Fibroblast of the conjunctiva (primary cell): ENCODE results near the gene TCP11X2.
"Not testable (repeated sequence)": the region's sequence is repeated elsewhere in the genome, so short reads cannot be mapped to it uniquely, and the experiment has no call there.

Experiments
- DNase-seq: peaks from one replicate; pipeline ENCODE4 v3.0.0-alpha.2; 2010; ENCODE audit warnings: low read depth

TCP11X2 gene

DNA sequence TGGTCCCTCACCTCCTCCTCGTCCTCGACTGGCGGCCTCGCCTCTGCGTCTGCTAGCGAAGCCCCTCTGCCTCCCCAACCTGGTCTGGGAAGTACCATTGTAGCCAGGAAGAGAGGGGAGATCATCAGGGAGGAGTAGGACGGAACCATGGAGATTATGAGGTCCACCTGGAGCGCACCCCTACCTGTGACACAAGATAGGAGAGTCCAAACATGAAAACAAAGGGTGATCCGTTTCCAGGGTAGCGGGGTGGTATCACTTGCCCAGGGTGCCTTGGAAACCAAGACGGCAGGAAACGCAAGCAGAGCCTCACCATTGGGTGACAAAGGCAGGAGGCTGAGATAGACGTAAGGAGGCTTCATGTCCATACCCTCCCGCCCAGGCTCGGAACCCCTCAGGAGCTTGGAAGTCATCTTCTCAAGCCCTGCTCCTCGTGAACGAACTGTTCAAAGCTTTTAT is at the start of gene TCP11X2:
Gene TCP11X2, minus strand, starts transcription at position 51 of the 459 bp plus-strand sequence.
- DNase-seq, result not testable (repeated sequence)

DNA sequence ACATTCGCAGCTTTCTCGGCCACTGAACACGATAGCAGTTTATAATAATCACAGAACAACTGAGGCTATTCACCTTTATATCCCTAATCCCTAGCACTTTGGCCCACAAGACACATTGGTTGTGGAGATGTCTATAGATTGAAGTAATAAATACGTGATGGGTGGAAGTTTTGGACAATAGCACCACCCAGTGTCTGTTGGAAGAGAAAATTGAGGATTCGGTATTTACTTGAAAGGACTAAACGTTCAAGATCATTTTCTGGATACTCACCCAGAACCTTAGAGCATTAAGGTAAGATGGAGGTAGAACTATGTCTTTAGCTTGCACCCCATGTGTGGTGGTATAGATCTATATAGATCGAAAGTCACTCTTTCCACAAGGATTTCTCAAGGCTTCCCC is 45.7 kb upstream of the TCP11X2 start:
- DNase-seq, result peak; percentile 2

DNA sequence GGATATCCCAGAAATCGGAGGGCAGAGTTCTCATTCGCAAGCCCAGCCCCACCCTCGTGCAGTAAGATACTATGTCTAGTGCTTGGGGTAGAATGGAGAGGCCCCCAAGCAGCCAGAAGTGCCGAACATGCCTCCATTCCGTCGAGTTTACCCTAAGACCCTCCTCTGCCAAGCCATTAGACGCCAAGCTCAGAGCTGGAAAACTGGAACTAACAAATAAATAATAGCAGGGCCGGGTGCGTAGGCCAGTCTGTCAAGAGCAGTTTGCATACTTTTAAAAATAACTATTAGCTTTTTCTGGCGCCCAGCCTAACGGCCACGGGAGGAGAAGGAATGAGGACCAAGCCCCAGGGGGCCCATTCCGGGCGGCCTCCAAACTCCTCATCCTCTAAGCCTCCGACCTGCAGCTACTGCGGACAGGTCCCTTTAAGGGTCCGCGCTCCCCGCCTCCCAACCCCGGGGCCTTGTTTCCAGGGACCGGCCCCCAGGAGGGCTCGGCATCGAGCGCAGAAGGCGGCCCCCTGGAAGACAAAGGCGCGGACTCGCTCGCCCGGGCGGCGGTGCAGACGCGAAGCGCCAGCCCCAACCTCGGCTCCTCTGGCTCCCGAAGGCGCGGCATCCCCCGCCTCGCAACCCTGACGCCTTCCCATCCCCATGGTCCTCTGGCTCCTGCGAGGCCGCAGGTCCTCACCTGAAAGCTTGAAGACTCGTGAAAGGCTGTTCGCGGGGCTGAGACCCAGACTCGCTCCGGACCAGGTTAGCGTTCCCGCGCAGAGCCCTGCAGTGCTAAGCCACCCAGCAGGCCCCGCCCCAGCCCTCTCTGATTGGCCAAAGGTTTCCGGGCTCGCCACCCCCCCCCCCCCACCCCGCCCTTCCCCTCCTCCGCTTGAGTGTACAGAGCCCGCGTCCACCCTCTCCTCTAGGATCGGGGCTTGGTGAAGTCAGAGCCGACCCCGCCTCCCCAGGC is 44.6 kb upstream of the TCP11X2 start, which contains the start of gene TMSB15A:
Gene TMSB15A, minus strand, starts transcription at position 765 of the 967 bp plus-strand sequence.
- DNase-seq, result peak; percentile 0

DNA sequence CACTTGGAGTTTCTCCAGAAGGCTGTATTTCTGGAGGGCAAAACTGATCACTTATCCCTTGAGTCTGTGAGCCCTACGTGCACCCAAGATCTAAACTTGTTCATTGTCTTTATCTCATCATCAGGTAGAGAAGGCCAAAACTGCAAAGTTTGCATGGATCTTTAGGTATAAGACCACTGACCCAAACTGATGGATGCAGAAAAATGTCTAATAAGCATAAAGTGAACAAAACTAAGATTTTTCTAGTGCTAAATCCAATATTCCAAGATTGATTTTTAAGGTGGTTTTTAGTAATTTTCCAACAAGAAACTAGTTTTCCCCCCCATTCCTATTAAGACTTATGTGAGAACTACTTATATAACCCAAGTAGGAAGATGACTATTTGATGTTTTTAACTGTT is 42.9 kb upstream of the TCP11X2 start:
- no peak for DNase-seq

DNA sequence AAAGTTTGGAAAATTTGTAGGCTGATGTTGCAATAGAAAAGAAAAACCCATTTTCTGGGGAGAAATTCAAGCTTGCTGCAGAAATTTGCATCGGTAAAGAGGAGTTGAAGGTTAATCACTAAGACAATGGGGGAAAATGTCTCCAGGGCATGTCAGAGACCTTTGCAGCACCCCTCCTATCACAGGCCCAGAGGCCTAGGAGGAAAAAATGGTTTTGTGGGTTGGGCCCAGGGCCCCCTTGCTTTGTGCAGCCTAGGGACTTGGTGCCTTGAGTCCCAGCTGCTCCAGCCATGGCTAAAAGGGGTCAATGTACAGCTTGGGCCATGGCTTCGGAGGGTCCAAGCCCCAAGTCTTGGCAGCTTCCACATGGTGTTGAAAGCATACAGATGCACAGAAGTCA is 27.1 kb upstream of the TCP11X2 start:
- no peak for DNase-seq

DNA sequence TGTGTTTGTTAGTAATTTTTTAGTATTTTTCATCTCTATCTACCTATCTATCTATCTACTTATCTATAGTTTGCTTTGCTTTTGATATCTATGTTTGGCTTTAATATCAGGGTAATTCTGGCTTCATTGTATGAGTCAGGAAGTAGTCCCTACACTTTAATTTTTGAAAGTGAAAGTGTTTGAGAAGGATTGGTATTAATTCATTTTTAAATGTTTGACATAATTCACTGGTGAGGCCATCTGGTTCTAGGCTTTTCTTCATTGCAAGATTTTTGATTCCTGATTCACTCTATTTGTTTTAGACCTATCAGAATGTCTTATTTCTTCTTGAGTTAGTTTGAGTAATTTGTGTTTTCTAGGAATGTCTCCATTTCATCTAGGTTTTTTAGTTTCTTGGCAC is 20.2 kb upstream of the TCP11X2 start:
- no peak for DNase-seq

DNA sequence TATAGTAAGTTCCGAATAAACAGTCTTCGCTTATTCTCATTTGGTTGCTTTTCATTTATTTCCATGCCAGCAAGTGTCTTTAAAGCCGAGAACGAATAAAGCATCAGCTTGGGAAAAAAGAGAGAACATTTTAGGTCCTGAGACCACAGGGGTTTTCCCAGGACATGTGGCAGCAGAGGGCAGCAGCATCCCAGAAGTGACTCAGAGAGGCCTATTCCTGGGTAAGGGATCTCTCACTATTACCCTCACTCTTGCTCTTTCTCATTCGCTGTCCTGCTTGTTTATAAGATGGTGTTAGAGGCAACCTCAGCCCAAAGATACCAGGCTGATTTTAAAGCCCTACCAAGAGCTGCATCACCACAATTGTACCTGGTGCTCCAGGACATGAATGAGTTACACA is 7.2 kb upstream of the TCP11X2 start:
- DNase-seq, result not testable (repeated sequence)

DNA sequence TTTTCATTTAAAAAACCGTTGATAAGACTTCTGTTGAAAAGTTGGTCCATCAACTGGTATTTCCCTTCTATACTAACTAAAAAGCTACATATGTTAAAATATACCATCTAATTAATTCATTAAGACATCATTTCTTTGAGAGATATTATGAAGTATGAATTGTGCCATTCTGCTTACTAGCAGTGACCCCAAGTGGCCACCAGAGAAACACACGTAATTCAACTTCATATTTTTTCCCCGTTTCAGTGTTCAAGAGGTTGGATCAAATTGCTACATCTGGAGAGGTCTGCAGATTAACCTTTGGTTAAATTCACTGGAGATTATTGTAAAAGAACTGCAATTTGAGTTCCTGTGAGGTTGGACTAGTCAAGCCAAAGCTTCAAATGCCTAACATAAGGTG is 1.4 kb downstream of the TCP11X2 start:
- not testable (repeated sequence) for DNase-seq

DNA sequence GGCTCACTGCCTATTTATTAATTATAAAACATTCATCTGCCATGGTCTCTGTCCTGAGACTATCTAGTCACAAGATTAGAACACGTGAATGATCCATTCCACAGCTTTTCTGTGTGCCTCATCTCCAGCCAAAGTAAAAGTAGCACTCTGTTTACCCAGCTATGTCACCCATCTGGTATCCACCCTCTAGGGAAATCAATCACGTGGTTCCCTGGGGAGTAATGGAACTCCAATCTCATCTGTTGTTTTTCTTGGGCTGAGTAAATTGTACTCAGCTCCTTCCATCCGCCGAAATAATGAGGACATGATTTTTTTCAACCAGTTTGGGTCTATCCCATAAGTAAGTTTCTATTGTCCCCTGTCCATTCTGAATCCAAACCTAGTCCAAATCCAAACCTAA is 13.0 kb downstream of the TCP11X2 start:
- DNase-seq, result not testable (repeated sequence)

DNA sequence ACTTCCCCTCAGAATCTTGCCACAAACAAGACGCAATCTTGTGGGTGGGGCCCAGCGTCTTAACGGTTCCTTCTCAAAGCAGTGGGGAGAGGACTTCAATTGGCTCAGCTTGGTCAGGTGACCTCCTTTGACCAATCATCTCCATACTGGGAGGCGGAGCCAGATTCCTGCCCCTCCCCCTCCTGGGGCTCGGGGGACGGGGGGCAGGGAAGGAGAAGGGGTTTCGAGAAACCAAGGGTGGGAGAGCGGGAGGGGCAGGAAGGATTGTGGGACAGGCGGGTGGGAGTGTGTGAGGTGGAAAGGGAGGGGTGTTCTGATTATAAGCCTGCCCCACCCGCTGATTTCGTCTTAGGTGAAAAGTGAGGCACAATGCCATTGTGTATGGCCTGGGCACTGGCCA is 31.7 kb downstream of the TCP11X2 start, which contains the start of gene NXF2B:
Gene NXF2B, minus strand, starts transcription at position 101 of the 400 bp plus-strand sequence. CDS start 59,972 bp downstream, outside the sequence.
- DNase-seq, result not testable (repeated sequence)

DNA sequence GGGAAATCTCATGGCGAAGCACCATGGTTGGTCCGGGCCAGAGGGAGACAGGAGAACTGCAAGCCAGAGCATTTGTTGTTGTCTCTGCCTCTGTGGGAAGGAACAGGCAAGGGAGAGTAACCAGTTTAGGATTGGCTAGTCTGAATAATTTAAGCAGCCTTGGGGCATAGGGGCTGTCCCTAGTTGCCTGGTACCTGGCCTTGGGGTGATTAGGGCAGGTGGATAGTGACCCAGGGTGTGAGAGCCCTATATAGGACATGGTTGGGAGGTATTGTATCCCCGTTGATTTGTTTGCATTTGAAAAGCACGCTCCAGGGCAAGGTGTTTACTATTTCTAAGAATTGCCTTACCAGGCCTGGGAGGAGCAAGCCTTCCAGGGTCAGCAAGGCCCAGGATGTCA is 57.1 kb downstream of the TCP11X2 start:
- not testable (repeated sequence) for DNase-seq
